ENCODE results near the gene MEPCE. TPM values are rescaled to one million over a fixed set of nuclear protein-coding genes. Genes with fewer than 3 reads are reported as not detected.
A peak's percentile ranks its signal among the peaks of the same experiment; 100 is the strongest.

Gene MEPCE
- total and polyA plus RNA-seq, 9 of the 15 experiments (the other 6 are each of a cell fraction or from before 2014, with no cell fraction given), result 10.9 to 76.3 (median 44.1) TPM

GRCh38 chr7:100428199-100428966 is 1.2 kb upstream of the MEPCE start, which contains the start of gene ZCWPW1 (continued):
- peak; percentile 98 for TF ChIP-seq RERE (CRISPR knock-in tag; IDR thresholded peaks at IDR 0.05; ENCODE audit: borderline replicate concordance)
- TF ChIP-seq PHF20 (IDR thresholded peaks at IDR 0.05; ENCODE audit: partially characterized antibody), result peak; percentile 63
- TF ChIP-seq CCNT2 (IDR thresholded peaks at IDR 0.05; ENCODE audit: borderline replicate concordance, extremely low read depth, insufficient read length, low read depth, low read length), result peak; percentile 59
- TF ChIP-seq ELF2 (CRISPR knock-in tag; IDR thresholded peaks at IDR 0.05), result peak; percentile 81; the same call in 1 of the 2 replicates
- 0 out of 2 replicates have a peak, but pooled peaks have one; percentile 46 for TF ChIP-seq ZBTB17 (CRISPR knock-in tag; IDR thresholded peaks at IDR 0.05)
- peak; percentile 50; the same call in 1 of the 2 replicates for TF ChIP-seq ZFP30 (CRISPR knock-in tag; IDR thresholded peaks at IDR 0.05; ENCODE audit: borderline replicate concordance)
- TF ChIP-seq NR2C1 (IDR thresholded peaks at IDR 0.05), result peak; percentile 75
- TF ChIP-seq NR2C1 (tag; IDR thresholded peaks at IDR 0.05), result peak; percentile 79
- peak; percentile 89 for TF ChIP-seq GTF2A2 (tag; IDR thresholded peaks at IDR 0.05)
- TF ChIP-seq CHD7 (IDR thresholded peaks at IDR 0.05; ENCODE audit: low read depth, low read length), result no peak
